ENCODE measurements around the gene C1D.

DNA sequence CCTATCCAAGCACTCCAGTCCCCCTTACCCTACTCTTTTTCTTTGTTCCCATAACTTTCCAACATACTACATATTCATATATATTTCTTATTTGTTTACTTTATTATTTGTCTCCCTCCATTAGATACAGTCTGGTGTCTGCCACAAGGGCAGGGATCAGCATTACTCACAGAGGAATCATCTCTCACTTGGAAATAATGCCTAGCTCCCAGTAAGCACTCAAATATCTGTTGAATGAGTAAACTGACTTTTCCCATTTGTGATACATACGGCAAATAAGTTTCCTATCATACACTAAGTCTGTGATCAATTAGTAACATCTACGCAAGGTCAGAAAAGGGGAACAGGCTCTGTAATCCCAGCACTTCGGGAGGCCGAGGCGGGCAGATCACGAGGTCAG is 18.7 kb downstream of the C1D start:
- TF ChIP-seq, protein P1, sequence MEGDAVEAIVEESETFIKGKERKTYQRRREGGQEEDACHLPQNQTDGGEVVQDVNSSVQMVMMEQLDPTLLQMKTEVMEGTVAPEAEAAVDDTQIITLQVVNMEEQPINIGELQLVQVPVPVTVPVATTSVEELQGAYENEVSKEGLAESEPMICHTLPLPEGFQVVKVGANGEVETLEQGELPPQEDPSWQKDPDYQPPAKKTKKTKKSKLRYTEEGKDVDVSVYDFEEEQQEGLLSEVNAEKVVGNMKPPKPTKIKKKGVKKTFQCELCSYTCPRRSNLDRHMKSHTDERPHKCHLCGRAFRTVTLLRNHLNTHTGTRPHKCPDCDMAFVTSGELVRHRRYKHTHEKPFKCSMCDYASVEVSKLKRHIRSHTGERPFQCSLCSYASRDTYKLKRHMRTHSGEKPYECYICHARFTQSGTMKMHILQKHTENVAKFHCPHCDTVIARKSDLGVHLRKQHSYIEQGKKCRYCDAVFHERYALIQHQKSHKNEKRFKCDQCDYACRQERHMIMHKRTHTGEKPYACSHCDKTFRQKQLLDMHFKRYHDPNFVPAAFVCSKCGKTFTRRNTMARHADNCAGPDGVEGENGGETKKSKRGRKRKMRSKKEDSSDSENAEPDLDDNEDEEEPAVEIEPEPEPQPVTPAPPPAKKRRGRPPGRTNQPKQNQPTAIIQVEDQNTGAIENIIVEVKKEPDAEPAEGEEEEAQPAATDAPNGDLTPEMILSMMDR (IDR thresholded peaks at IDR 0.05; ENCODE audit: poor library complexity) = no peak
- TF ChIP-seq EZH2 (IDR thresholded peaks at IDR 0.05; ENCODE audit: borderline replicate concordance) (no peak), EZH2phosphoT487 (IDR thresholded peaks at IDR 0.05; ENCODE audit: low read depth, severe bottlenecking, unreplicated experiment) (no peak)

Data from hepatocyte (in vitro differentiated cells).